NK-92 treated with Interleukin-12 subunit alpha and Interleukin-12 subunit beta, amount 100 ng/mL, for 24 hours (cell line): Measurements from ENCODE around the gene RYK.
"Not testable (repeated sequence)": the region's sequence is repeated elsewhere in the genome, so short reads cannot be mapped to it uniquely, and the experiment has no call there.

ENCODE experiments used
- DNase-seq: peaks from one replicate; lab custom pipeline; 2025; lab: John Stamatoyannopoulos, UW

RYK gene

GRCh38 chr3:134255404-134255803 lies 4.7 kb upstream of the RYK start:
- DNase-seq, result no peak

- no peak for DNase-seq
Observed at GRCh38 chr3:134253475-134254226, 3.0 kb upstream of the RYK start.

GRCh38 chr3:134252766-134253165 lies 2.1 kb upstream of the RYK start:
- DNase-seq, result no peak

GRCh38 chr3:134251731-134252391 lies 1.2 kb upstream of the RYK start:
- DNase-seq, result no peak

GRCh38 chr3:134249935-134250716 lies 533 bp downstream of the RYK start:
- no peak for DNase-seq

- DNase-seq, result no peak
Observed at GRCh38 chr3:134249296-134249841, 1.3 kb downstream of the RYK start.

- DNase-seq, result no peak
Observed at GRCh38 chr3:134244921-134245320, 5.7 kb downstream of the RYK start.

- no peak for DNase-seq
Observed at GRCh38 chr3:134242649-134243617, 7.7 kb downstream of the RYK start.

GRCh38 chr3:134239538-134239937 lies 11.1 kb downstream of the RYK start:
- no peak for DNase-seq

GRCh38 chr3:134237454-134238145 lies 13.1 kb downstream of the RYK start:
- DNase-seq, result no peak

GRCh38 chr3:134236505-134237170 lies 14.0 kb downstream of the RYK start:
- no peak for DNase-seq

- no peak for DNase-seq
Observed at GRCh38 chr3:134235577-134236076, 15.0 kb downstream of the RYK start.

- DNase-seq, result no peak
Observed at GRCh38 chr3:134232951-134233350, 17.7 kb downstream of the RYK start.

GRCh38 chr3:134232151-134232550 lies 18.5 kb downstream of the RYK start:
- no peak for DNase-seq

GRCh38 chr3:134231131-134231530 lies 19.5 kb downstream of the RYK start:
- no peak for DNase-seq

GRCh38 chr3:134229038-134229437 lies 21.6 kb downstream of the RYK start:
- DNase-seq, result no peak

GRCh38 chr3:134228479-134228878 lies 22.2 kb downstream of the RYK start:
- no peak for DNase-seq

GRCh38 chr3:134228035-134228434 lies 22.6 kb downstream of the RYK start:
- DNase-seq, result no peak

GRCh38 chr3:134224796-134225156 lies 25.9 kb downstream of the RYK start:
- DNase-seq, result not testable (repeated sequence)

GRCh38 chr3:134222835-134223234 lies 27.8 kb downstream of the RYK start:
- no peak for DNase-seq
